ENCODE results near the gene ULBP1.
"Not testable (repeated sequence)": the region's sequence is repeated elsewhere in the genome, so short reads cannot be mapped to it uniquely, and the experiment has no call there.

ULBP1 gene

DNA sequence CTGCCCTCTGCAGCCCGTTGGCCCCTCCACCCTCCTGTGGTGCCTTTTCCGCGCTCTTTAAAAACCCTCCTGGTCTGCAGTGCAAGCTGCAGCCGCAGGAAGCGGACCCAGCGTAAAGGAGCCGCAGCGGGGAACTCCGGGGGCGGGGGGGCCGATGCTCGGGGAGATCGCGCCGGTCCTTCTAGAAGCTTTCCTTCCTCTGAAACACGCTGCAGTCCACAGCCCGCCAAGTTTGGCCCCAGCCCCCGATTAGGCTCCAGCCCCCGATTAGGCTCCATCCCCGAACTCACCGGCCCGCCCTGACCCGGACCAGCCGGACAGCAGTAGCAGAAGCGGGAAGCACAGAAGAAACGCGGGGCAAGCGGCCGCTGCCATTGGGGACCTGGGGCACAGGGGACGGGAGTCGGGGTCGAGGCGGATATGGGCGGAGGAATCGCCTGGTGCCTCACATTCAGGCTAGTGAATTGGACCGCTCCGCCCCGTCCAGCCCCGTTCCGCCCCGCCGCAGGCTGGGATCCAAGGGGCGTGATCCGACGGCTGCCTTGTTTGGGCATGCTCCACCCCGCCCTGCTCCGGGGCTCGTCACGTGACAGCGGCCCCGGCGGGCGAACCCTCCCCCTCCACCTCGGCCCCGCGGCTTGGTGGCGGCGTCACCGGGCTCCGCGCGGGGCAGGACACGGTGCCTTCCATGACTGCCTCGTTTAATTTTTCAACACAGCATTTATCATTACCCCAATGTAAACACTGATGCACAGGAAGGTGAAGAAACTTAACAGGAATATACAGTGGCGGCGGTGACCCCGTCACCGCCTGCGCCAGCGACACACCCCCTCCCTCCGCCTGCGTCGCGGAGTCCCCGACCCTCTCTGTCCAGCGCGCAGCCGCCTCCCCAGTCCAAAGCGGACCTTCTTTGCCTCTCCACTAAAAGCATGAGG, 41.3 kb downstream of the ULBP1 start:
- peak overlapping the region; percentile 90 for H3K4me3 Mint-ChIP-seq

DNA sequence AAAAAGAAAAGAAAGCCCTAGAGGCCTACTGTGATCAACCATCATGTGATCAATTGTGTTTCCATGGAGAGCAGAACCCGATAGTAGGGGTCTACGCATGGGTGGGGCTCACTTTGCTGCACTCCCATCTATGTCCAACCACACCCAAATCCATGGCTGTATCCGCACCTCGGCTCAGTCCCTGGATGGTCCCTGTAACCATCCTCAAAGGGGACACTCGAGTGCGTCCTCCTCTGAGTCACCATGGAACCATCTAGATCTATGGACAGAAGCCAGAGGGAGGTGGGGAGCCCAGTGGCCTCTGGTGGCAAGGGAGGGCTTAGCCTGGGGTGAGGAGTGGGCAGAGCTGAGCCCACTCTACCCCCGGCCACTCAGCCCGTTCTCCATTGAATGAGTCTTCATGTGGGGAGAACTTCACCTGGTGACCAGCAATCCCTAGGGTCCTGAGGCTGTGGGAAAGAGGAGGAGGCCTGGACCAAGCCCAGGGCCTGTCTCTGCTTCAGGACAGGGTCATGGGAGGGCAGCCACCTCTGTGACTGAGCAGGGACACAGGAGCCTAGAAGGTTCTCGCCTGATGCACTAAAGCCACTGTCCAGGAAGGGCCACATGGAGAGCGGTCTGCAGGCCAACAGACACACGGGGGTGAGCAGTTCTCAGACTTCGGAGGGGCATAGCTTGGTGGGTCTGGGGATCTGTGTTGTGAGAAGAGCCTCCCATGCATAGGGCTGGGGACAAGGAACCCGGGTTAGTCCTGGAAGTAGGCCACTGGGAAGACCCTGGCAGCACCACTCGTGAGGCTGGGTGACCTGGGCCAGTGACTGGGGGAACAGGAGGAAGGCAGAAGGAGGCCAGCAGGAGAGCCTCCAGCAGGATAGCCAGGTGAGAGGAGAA, 42.3 kb downstream of the ULBP1 start:
- no peak for DNase-seq
- peaks cover 75% of the 10 kb centered on the region for H3K27me3 Mint-ChIP-seq
- CTCF ChIA-PET = interaction anchor here (1.4 to 2.5 kb wide), 2 partner anchors 11 to 67 kb away, joined by 3 to 14 read pairs; no protein-coding TSS in a partner anchor
- peak overlapping the region; percentile 90 for H3K4me3 Mint-ChIP-seq
- H3K9me3 Mint-ChIP-seq = peaks cover 3% of the 10 kb centered on the region
- peaks cover 52% of the 10 kb centered on the region for H3K4me1 Mint-ChIP-seq
- peak overlapping the region; percentile 92 for H3K27ac Mint-ChIP-seq
- peaks cover 3% of the 10 kb centered on the region for H3K36me3 Mint-ChIP-seq

More for the DNA sequence above, 41.3 kb downstream of the ULBP1 start:
- peaks cover 3% of the 10 kb centered on the region for H3K36me3 Mint-ChIP-seq
- peaks cover 3% of the 10 kb centered on the region for H3K9me3 Mint-ChIP-seq
- CTCF ChIA-PET = no interaction called here
- peak overlapping the region; percentile 92 for H3K27ac Mint-ChIP-seq
- peak; percentile 96 for DNase-seq
- H3K27me3 Mint-ChIP-seq = peaks cover 75% of the 10 kb centered on the region
- H3K4me1 Mint-ChIP-seq = peaks cover 61% of the 10 kb centered on the region

DNA sequence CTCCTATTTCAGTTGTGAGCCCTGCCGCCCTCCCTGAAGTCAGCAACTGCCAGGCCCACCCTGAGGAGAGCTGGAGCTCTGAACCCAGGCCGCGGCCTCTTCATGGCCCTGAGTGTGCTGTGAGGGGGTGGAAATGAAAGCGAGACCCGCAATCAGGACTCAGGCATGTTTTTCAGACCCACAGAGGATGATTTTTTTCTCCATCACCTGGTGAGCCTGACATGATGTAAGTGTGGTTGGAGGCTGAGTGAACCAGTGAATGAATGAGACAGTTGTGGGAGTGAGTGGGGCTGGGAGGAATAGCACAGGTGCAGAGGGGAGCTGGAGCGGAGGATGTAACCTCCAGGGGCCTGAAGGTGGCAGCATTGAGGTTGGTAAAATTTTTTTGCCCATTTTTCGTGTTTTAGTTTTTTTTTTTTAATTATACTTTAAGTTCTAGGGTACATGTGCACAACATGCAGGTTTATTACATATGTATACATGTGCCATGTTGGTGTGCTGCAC, 43.3 kb downstream of the ULBP1 start:
- H3K4me3 Mint-ChIP-seq = no peak overlapping the region
- DNase-seq = peak; percentile 58
- H3K36me3 Mint-ChIP-seq = peaks cover 3% of the 10 kb centered on the region
- peaks cover 78% of the 10 kb centered on the region for H3K27me3 Mint-ChIP-seq
- peaks cover 42% of the 10 kb centered on the region for H3K4me1 Mint-ChIP-seq
- CTCF ChIA-PET = interaction anchor here (0.6 to 2.5 kb wide), 7 partner anchors 10 to 83 kb away, joined by 3 to 14 read pairs (median 3); no protein-coding TSS in a partner anchor
- H3K9me3 Mint-ChIP-seq = peaks cover 3% of the 10 kb centered on the region
- H3K27ac Mint-ChIP-seq = no peak overlapping the region

DNA sequence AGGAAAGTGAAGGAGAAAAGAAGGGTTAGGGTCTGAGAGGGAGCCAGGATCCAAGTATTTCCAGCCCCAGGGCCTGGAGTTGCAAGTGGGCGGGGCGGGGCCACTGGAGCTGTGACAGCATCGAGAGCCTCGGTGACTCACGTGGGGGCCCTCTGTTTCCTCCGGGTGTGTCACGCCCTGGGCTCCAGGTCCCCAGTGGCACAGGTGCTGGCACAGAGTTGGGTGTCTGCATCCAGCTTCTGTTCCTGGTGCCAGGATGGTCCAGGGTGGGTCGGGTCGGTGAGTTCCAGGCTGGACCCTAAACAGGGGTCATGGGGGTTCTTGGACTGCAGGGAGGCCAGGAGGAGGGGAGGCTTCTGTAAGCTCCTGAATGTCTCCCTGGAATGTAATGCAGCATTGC, 44.8 kb downstream of the ULBP1 start:
- H3K27ac Mint-ChIP-seq = peak overlapping the region; percentile 33
- peaks cover 37% of the 10 kb centered on the region for H3K4me1 Mint-ChIP-seq
- peak; percentile 47 for DNase-seq
- no peaks in the 10 kb centered on the region for H3K36me3 Mint-ChIP-seq
- H3K27me3 Mint-ChIP-seq = peaks cover 87% of the 10 kb centered on the region
- CTCF ChIA-PET = interaction anchor here (1.1 to 2.5 kb wide), 4 partner anchors 8 to 73 kb away, joined by 3 to 14 read pairs (median 3); no protein-coding TSS in a partner anchor
- H3K9me3 Mint-ChIP-seq = no peaks in the 10 kb centered on the region
- no peak overlapping the region for H3K4me3 Mint-ChIP-seq

DNA sequence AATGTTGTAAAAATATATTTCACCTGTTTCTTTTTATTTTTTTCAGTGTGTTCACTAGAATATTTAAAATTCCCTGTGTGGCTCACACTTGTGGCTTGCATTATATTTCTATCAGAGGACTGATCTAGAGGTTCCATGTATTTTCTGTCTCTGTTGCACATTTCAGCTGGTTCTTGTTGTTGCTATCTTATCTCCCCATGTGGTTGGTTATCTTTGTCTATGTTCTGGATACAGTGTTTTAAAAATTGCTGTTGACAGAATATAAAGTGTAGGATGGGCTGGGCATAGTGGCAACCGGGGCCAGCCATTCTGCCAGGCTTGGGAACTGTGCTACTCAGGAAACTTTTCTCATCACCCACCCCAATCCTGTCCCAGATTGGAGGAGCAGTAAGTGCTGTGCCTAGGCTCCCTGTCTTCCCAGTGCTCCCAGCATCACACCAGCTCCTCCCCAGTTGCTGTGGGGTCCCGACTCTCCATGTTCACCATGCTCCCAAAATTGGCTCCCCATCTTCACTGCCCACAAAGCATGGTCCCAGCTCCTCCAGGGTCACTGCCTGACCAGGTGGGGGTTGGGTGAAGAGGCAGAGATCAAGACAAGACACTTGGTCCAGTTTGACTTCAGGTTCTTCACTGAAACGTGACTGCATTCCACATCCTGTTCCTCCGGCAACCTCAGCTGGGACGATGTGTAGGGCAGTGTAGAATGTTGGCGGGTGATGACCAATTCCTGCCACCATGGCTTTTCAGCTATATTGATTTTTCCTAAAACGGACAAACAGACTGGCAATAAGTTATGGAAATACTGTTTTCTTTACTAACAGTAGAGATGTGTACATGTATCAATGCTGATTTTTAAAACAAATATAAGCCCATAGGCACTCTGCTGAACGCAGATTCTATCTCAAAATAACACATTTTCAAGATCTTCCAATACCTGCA, 49.4 kb downstream of the ULBP1 start:
- DNase-seq, H3K27ac Mint-ChIP-seq, H3K36me3 Mint-ChIP-seq, H3K4me3 Mint-ChIP-seq, CTCF ChIA-PET, H3K9me3 Mint-ChIP-seq: not testable (repeated sequence)
- Mint-ChIP-seq H3K4me1 (peaks cover 34% of the 10 kb centered on the region), H3K27me3 (peaks cover 92% of the 10 kb centered on the region)

DNA sequence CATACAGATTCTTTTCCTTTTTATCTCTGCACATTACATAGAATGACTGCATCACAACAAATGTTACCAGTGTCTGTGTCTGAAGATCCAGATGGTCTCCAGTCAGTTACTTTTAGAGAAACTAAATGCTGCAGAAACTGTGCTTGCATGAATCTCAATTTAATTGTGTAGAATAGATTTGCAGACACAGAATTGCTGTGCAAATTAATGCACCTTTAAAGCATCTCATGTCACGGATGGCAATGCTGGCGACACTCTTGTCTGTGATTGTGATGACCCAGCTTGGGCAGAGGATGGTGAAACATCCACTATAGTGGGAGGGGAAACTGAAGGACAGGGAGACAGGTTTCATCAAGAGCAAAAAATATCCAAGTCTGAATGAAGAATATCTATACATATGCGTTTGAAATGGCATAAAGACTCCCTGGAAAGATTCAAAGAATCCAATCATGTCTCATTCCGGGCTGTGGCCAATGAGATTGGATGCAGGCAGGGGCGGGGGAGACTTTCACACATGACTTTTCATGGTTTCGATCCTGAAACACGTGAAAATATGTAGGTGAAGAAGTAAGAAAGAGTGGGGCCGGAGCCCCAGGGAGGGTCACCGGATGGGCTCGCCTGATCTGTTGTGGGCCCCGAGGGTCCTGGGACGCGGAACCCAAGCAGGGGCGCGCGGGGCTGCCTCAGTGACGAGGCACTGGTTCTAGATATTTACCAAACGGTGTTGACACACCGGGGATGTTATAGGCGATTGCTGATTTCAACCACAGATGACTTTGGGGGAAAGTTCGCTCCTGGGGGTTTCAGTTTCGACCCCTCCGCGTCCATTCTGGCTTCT, 50.3 kb downstream of the ULBP1 start:
- H3K9me3 Mint-ChIP-seq, CTCF ChIA-PET, H3K27ac Mint-ChIP-seq, H3K36me3 Mint-ChIP-seq: not testable (repeated sequence)
- Mint-ChIP-seq H3K4me1 (peaks cover 28% of the 10 kb centered on the region), H3K4me3 (peak overlapping the region; percentile 11), H3K27me3 (peaks cover 92% of the 10 kb centered on the region)
- DNase-seq = peak; percentile 19

DNA sequence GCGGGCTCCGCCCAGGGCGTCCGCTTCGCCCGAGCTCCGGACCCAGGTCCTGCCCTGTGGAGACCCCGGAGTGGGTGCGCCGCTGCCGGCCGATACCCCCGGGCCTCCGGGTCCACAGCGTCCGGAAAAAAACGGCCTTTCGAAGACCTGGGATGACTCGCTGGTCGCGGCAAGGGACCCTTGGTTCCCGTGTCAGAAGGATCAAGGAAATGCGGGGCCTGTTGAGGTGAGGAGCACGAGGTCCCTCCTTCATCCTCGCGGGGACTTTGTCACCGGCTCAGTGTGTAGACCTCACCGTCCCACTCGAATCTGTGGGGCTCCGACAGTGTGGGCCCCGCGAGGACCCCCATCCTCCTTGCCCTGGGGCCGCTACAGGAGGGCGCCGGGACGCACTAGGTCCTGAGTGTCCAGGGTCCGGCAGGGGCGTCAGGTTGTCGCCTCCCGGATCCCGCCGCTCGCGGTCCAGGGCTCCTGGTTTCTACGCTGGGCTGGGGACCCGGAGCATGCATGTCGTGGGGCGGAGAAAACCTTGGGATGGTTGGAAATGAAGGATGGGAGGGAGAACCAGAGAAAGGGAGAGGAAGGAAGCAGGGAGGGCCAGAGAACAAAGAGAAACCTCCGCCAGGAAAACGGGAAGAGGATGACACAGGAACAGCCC, 51.0 kb downstream of the ULBP1 start:
- CTCF ChIA-PET, H3K9me3 Mint-ChIP-seq, H3K27ac Mint-ChIP-seq, H3K36me3 Mint-ChIP-seq, H3K4me3 Mint-ChIP-seq: not testable (repeated sequence)
- Mint-ChIP-seq H3K4me1 (peaks cover 28% of the 10 kb centered on the region), H3K27me3 (peaks cover 91% of the 10 kb centered on the region)
- peak; percentile 16 for DNase-seq

DNA sequence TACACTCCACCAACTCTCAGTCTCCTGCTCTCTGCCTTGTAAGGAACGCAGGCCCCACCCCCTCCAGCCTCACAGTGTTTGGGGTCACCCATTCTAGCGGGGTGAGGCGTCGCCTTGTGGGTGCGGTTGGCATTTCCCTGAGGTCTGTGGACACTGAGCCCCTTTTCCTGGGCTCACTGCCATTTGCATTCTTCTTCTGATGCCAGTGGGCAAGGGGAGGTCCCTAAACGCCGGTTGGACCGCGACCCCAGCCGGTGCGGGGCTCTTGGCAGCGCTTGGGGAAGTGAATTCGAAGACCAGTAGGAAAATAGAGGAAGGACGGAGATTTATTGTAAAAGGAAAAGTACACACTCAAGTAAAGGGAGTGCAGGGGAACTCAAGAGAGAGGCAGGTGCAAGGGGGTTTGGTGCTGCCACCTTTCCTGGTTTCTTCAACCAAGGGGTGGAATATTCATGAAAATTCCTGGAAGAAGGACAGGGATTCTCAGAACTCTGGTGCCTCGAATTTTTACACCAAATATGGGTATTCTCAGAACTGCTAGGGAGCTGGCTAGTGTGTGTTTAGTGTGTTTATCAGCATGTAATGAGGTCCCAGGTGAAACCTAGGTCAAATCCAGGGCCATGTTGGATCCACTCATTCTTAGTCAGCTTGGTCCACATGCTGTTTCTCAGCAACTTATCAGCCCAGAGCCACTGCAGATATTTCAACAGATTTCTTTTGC, 51.7 kb downstream of the ULBP1 start:
- not testable (repeated sequence) for H3K9me3 Mint-ChIP-seq, H3K36me3 Mint-ChIP-seq, H3K4me3 Mint-ChIP-seq
- Mint-ChIP-seq H3K27ac (peak overlapping the region; percentile 33), H3K4me1 (peaks cover 28% of the 10 kb centered on the region), H3K27me3 (peaks cover 88% of the 10 kb centered on the region)
- CTCF ChIA-PET = interaction anchor here (2.8 kb wide), 1 partner anchor 63 kb away, joined by 13 read pairs; no protein-coding TSS in a partner anchor
- DNase-seq = peak; percentile 49

DNA sequence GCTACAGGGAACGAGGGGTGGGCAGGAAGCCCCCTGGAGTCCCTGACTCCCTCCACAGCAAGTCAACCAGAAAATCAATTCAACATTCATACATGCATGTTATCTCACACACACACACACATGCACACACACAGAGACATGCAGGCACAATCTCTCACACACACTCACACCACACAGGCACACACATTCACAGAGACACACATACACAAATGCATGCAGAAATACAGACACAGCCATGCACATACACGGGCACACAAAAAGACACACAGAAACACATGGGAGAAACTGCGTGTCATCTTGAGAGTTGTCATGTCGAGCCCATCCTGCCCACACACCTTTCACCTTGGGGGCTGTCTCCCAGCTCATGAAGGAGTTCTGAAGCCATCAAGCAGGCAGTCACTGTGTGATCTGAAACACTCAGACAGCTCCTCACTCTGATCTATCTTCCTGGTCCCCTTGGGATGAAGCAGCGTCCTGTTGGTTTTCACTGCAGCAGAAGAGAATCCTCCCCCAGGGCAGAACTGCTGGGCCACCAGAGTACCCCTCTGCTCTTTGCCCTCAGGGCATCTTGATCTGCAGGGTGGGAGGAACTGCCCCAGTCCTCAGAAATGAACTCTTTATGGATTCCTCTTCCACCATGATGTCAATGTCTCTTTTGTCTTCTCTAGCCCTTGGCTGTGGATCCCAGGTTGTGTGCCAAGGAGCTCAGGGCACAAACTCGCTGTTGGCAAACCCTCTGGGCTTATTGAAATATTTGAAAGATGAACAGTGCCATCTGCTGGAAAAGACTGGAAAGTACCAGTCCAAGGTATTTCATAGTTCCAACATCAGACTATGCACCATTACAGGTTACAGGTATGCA, 52.8 kb downstream of the ULBP1 start:
- H3K9me3 Mint-ChIP-seq = no peaks in the 10 kb centered on the region
- H3K27ac Mint-ChIP-seq = no peak overlapping the region
- H3K36me3 Mint-ChIP-seq = no peaks in the 10 kb centered on the region
- H3K4me1 Mint-ChIP-seq = peaks cover 28% of the 10 kb centered on the region
- H3K27me3 Mint-ChIP-seq = peaks cover 83% of the 10 kb centered on the region
- CTCF ChIA-PET = interaction anchor here (1.0 to 2.8 kb wide), 9 partner anchors 9 to 92 kb away, joined by 3 to 18 read pairs (median 5); no protein-coding TSS in a partner anchor
- DNase-seq = peak; percentile 63
- H3K4me3 Mint-ChIP-seq = no peak overlapping the region

DNA sequence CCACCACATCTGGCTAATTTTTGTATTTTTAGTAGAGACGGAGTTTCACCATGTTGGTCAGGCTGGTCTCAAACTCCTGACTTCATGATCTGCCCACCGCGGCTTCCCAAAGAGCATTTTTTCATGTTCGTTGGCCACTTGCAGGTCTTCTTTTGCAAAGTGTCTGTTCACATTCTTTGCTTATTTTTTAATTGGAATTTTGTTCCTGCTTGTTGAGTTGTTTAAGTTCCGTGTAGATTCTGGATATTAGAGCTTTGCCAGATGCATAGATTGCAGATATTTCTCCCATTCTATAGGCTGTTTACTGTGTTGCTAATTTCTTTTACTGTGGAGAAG, 53.4 kb downstream of the ULBP1 start:
- not testable (repeated sequence) for H3K4me3 Mint-ChIP-seq, H3K9me3 Mint-ChIP-seq, H3K27ac Mint-ChIP-seq, H3K36me3 Mint-ChIP-seq, DNase-seq
- H3K4me1 Mint-ChIP-seq = peaks cover 28% of the 10 kb centered on the region
- CTCF ChIA-PET = interaction anchor here (1.0 to 2.8 kb wide), 10 partner anchors 10 to 163 kb away, joined by 3 to 18 read pairs (median 5); no protein-coding TSS in a partner anchor
- H3K27me3 Mint-ChIP-seq = peaks cover 80% of the 10 kb centered on the region

Data from activated naive CD4-positive, alpha-beta T cell treated with anti-CD3 and anti-CD28 coated beads, Interleukin-2, amount 10 ng/mL, durations not matched to agents 7 days and 5 days (primary cell).